ENCODE results near the gene JAKMIP2. TPM values are rescaled to one million over a fixed set of nuclear protein-coding genes. Genes with fewer than 3 reads are reported as not detected.

The JAKMIP2 gene
- total RNA-seq, 1 donor, result 1.1 TPM

DNA sequence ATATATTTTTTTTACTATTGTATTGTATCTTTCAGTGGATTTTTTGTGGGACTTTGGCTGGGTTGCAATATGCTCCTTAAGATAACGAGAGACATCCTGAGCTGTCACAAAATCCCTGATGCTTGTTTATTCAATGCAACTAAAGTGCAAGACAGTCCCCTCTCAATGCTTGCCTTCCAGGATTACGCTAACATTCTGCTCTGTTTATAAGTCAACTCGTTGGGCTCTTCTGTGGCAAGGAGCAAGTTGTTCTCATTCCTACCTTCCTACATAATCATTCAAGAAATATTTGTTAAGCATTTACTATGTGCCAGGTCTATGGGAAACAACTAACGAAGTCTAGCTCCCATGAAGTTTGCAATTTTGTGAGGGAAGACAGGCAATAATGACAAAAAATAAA, 40.4 kb downstream of the JAKMIP2 start:
- Histone ChIP-seq H3K79me2 (ENCODE audit: insufficient read depth, low read length) (no peaks in the 10 kb centered on the region), H3K27ac (ENCODE audit: low read depth, low read length) (no peak overlapping the region), H4K20me1 (ENCODE audit: insufficient read depth, low read length) (no peaks in the 10 kb centered on the region), H3K4me3 (ENCODE audit: insufficient read depth, low read length) (no peak overlapping the region), H3K4me1 (ENCODE audit: insufficient read depth, low read length) (no peaks in the 10 kb centered on the region), H3K27me3 (ENCODE audit: insufficient read depth, low read length) (no peaks in the 10 kb centered on the region), H3K9me3 (ENCODE audit: low read depth, low read length) (no peaks in the 10 kb centered on the region), H3K36me3 (ENCODE audit: insufficient read depth, low read length) (no peaks in the 10 kb centered on the region), H2AFZ (ENCODE audit: low read length) (no peak overlapping the region), H3K4me2 (ENCODE audit: insufficient read depth, low read length) (no peak overlapping the region)
- TF ChIP-seq, protein P1, sequence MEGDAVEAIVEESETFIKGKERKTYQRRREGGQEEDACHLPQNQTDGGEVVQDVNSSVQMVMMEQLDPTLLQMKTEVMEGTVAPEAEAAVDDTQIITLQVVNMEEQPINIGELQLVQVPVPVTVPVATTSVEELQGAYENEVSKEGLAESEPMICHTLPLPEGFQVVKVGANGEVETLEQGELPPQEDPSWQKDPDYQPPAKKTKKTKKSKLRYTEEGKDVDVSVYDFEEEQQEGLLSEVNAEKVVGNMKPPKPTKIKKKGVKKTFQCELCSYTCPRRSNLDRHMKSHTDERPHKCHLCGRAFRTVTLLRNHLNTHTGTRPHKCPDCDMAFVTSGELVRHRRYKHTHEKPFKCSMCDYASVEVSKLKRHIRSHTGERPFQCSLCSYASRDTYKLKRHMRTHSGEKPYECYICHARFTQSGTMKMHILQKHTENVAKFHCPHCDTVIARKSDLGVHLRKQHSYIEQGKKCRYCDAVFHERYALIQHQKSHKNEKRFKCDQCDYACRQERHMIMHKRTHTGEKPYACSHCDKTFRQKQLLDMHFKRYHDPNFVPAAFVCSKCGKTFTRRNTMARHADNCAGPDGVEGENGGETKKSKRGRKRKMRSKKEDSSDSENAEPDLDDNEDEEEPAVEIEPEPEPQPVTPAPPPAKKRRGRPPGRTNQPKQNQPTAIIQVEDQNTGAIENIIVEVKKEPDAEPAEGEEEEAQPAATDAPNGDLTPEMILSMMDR (IDR thresholded peaks at IDR 0.05; ENCODE audit: extremely low read depth, low read depth, low read length), result no peak
- DNase-seq (ENCODE audit: insufficient read length, low spot score, missing footprints), result no peak

DNA sequence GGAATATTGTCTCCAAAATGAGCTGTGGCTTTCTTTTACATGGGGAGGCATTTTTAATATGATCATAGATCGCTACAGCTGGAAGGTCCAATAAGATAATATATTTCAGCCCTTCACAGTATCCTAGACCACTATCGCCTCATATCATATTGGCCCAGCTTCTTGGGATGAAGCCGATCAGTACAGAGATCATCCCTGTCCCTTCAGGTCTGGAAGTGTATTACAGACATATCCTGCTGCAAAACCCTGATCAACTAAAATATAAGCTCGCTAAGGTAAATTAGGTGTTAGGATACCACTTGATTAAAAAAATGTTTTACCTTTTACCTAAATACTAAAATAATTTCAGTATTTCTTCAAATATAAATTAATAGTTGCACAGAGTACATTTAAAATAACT, 41.7 kb downstream of the JAKMIP2 start:
- TF ChIP-seq, protein P1 (IDR thresholded peaks at IDR 0.05; ENCODE audit: extremely low read depth, low read depth, low read length), result no peak
- no peaks in the 10 kb centered on the region for H4K20me1 ChIP-seq (ENCODE audit: insufficient read depth, low read length)
- no peak overlapping the region for H3K4me2 ChIP-seq (ENCODE audit: insufficient read depth, low read length)
- no peak overlapping the region for H2AFZ ChIP-seq (ENCODE audit: low read length)
- no peaks in the 10 kb centered on the region for H3K36me3 ChIP-seq (ENCODE audit: insufficient read depth, low read length)
- no peak overlapping the region for H3K4me3 ChIP-seq (ENCODE audit: insufficient read depth, low read length)
- H3K27ac ChIP-seq (ENCODE audit: low read depth, low read length), result no peak overlapping the region
- no peaks in the 10 kb centered on the region for H3K27me3 ChIP-seq (ENCODE audit: insufficient read depth, low read length)
- H3K79me2 ChIP-seq (ENCODE audit: insufficient read depth, low read length), result no peaks in the 10 kb centered on the region
- no peaks in the 10 kb centered on the region for H3K4me1 ChIP-seq (ENCODE audit: insufficient read depth, low read length)
- DNase-seq (ENCODE audit: insufficient read length, low spot score, missing footprints), result no peak
- H3K9me3 ChIP-seq (ENCODE audit: low read depth, low read length), result no peaks in the 10 kb centered on the region

DNA sequence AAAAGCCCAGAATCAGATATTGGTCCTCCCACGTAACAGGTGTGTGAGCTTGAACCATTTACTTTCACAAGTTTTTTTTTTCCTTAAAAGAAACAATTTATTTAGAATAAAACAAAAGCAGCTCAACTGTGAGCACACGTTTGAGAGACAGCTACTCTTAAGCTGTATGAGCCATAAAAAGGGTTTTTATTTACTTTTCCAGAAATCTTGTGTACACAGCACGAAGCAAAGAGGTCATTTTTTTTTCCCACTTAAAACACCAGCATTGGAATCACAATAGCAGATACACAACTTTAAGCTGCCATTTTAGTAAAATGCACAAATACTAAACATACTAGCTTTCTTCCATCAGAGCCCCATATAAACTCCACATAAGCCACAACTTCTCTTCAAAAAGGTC, 44.6 kb downstream of the JAKMIP2 start:
- no peak overlapping the region for H3K4me3 ChIP-seq (ENCODE audit: insufficient read depth, low read length)
- H3K27ac ChIP-seq (ENCODE audit: low read depth, low read length), result no peak overlapping the region
- H2AFZ ChIP-seq (ENCODE audit: low read length), result no peak overlapping the region
- H3K9me3 ChIP-seq (ENCODE audit: low read depth, low read length), result no peaks in the 10 kb centered on the region
- no peak for DNase-seq (ENCODE audit: insufficient read length, low spot score, missing footprints)
- H3K79me2 ChIP-seq (ENCODE audit: insufficient read depth, low read length), result no peaks in the 10 kb centered on the region
- no peaks in the 10 kb centered on the region for H4K20me1 ChIP-seq (ENCODE audit: insufficient read depth, low read length)
- no peaks in the 10 kb centered on the region for H3K4me1 ChIP-seq (ENCODE audit: insufficient read depth, low read length)
- H3K4me2 ChIP-seq (ENCODE audit: insufficient read depth, low read length), result no peak overlapping the region
- H3K27me3 ChIP-seq (ENCODE audit: insufficient read depth, low read length), result no peaks in the 10 kb centered on the region
- TF ChIP-seq, protein P1 (IDR thresholded peaks at IDR 0.05; ENCODE audit: extremely low read depth, low read depth, low read length), result no peak
- H3K36me3 ChIP-seq (ENCODE audit: insufficient read depth, low read length), result no peaks in the 10 kb centered on the region

DNA sequence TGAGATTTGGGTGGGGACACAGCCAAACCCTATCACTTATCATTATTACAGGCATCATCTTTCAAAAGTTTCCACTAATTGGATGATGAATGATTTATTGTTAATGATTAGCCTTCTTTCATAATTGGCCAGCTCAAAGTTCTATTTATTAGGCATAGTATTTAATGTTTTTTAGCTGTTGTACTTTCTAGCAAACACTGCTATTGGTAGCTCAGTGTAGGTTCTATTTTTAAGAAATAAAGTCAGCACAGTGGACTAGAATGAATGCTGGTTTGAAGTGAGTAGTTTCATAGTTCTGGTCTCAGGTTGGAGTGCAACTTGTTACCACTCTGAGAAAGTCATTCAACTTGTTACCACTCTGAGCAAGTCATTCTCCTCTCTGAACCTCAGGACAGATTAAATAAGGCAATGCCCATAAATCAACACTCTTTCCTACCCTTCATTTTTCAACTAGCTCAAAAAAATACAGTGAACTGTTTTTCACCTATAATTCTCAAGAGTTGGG, 46.9 kb downstream of the JAKMIP2 start:
- no peaks in the 10 kb centered on the region for H3K36me3 ChIP-seq (ENCODE audit: insufficient read depth, low read length)
- H3K9me3 ChIP-seq (ENCODE audit: low read depth, low read length), result no peaks in the 10 kb centered on the region
- no peaks in the 10 kb centered on the region for H4K20me1 ChIP-seq (ENCODE audit: insufficient read depth, low read length)
- H3K79me2 ChIP-seq (ENCODE audit: insufficient read depth, low read length), result no peaks in the 10 kb centered on the region
- TF ChIP-seq, protein P1 (IDR thresholded peaks at IDR 0.05; ENCODE audit: extremely low read depth, low read depth, low read length), result no peak
- H3K4me3 ChIP-seq (ENCODE audit: insufficient read depth, low read length), result no peak overlapping the region
- no peak overlapping the region for H2AFZ ChIP-seq (ENCODE audit: low read length)
- no peaks in the 10 kb centered on the region for H3K4me1 ChIP-seq (ENCODE audit: insufficient read depth, low read length)
- H3K4me2 ChIP-seq (ENCODE audit: insufficient read depth, low read length), result no peak overlapping the region
- no peaks in the 10 kb centered on the region for H3K27me3 ChIP-seq (ENCODE audit: insufficient read depth, low read length)
- peak; percentile 22 for DNase-seq (ENCODE audit: insufficient read length, low spot score, missing footprints)
- H3K27ac ChIP-seq (ENCODE audit: low read depth, low read length), result no peak overlapping the region
